Lower lobe of right lung (tissue), 2 donors: ENCODE data around the gene CNGB1. TPM values are rescaled to one million over a fixed set of nuclear protein-coding genes. Genes with fewer than 3 reads are reported as not detected.

Experiments
- ATAC-seq, 2 donors: fragments of 200-7000 bp; cut with Tn5 transposase; one replicate each; pipeline ENCODE4 v1.9.1; 2020 to 2022; ENCODE audit warnings: mild to moderate bottlenecking in 2 of 2, moderate library complexity in 2 of 2
- DNase-seq: peaks from one replicate; pipeline ENCODE4 v3.0.0-alpha.2; 2020
- H3K27ac ChIP-seq: fragments of 200-600 bp; one replicate; pipeline ENCODE4 v1.8.0; 2022
- H3K27me3 ChIP-seq: fragments of 200-600 bp; one replicate; pipeline ENCODE4 v1.8.0; 2022; ENCODE audit warnings: low read depth
- H3K36me3 ChIP-seq: fragments of 200-600 bp; one replicate; pipeline ENCODE4 v1.8.0; 2022; ENCODE audit warnings: mild to moderate bottlenecking
- H3K4me1 ChIP-seq: fragments of 200-600 bp; one replicate; pipeline ENCODE4 v1.8.0; 2022
- H3K4me3 ChIP-seq: fragments of 200-600 bp; one replicate; pipeline ENCODE4 v1.8.0; 2022; ENCODE audit warnings: mild to moderate bottlenecking
- H3K9me3 ChIP-seq: fragments of 200-600 bp; one replicate; pipeline ENCODE4 v1.8.0; 2022
- CTCF ChIP-seq: fragments of 200-600 bp; IDR thresholded peaks from one replicate; pipeline ENCODE4 v1.8.0; 2022; ENCODE audit warnings: antibody characterized with exemption, mild to moderate bottlenecking
- intact Hi-C: fragments of 100-400 bp; cut with DNase I; formaldehyde crosslinking; loops from one replicate; pipeline ENCODE4 v1.11.0; 2022
- total RNA-seq: library from RNA; stranded (reverse); fragmentation: NEBNext Ultra II Directional; extraction: Animal tissue kit (Norgen Biotek cat#: 25700); gene quantifications from one replicate; pipeline ENCODE4 v1.2.1, GENCODE V29; 2021
- donor health status: DM: no; HTN: yes; CAD: no; lungs with severe emphysema.

CNGB1 gene
- total RNA-seq, 1 donor from 2014 or later = 0.35 TPM

DNA sequence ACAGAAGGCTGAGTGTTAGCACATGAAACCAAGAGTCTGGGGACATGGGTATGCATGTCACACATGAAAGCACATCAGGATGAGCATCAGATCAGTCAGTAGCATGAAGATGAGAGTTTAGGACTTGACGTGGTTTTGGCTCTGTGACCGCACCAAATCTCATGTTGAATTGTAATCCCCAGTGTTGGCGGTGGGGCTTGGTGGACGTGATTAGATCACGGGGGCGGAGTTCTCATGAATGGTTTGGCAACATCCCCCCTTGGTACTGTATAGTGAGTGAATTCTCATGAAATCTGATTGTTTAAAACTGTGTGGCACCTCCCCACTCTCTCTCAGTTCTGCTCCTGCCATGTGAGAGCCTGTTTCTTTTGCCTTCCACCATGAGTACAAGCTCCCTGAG, 46.4 kb downstream of the CNGB1 start:
- no peaks in the 10 kb centered on the region for H3K4me1 ChIP-seq
- no peak for DNase-seq
- no peaks in the 10 kb centered on the region for H3K27me3 ChIP-seq
- TF ChIP-seq CTCF = no peak
- H3K4me3 ChIP-seq = no peak overlapping the region
- H3K36me3 ChIP-seq = no peaks in the 10 kb centered on the region
- no peaks in the 10 kb centered on the region for H3K9me3 ChIP-seq
- no peak for ATAC-seq
- intact Hi-C loops = no loop called here
- no peak overlapping the region for H3K27ac ChIP-seq

- TF ChIP-seq CTCF = no peak
- H3K4me1 ChIP-seq = no peaks in the 10 kb centered on the region
- H3K9me3 ChIP-seq = no peaks in the 10 kb centered on the region
- H3K4me3 ChIP-seq = no peak overlapping the region
- intact Hi-C loops = no loop called here
- no peaks in the 10 kb centered on the region for H3K36me3 ChIP-seq
- no peaks in the 10 kb centered on the region for H3K27me3 ChIP-seq
- ATAC-seq (no peak), DNase-seq (no peak)
- no peak overlapping the region for H3K27ac ChIP-seq
These were observed 47.1 kb downstream of the CNGB1 start for GRCh38 chr16:57923841-57924240.

GRCh38 chr16:57923418-57923817, 47.5 kb downstream of the CNGB1 start:
- Histone ChIP-seq H3K9me3 (no peaks in the 10 kb centered on the region), H3K36me3 (no peaks in the 10 kb centered on the region), H3K4me1 (no peaks in the 10 kb centered on the region), H3K27ac (no peak overlapping the region), H3K4me3 (no peak overlapping the region), H3K27me3 (no peaks in the 10 kb centered on the region)
- TF ChIP-seq CTCF = no peak
- ATAC-seq (no peak), DNase-seq (no peak)
- intact Hi-C loops = no loop called here

DNA sequence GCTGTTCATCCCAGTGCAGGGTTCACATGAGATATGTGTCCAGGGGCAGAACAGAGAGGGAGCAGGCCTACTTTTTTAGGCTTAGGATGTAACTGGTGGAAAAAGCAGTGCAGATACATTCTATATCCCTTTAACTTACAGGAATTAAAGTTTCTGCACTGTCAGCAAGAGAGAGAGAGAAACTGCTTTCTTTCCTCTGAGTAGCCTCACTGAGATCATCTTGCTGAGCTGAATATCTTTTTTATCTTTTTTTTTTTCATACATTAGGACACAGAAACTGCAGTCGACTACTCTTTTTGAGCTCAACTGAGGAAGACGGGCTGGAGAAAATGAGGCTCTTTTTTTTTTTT, 50.1 kb downstream of the CNGB1 start:
- TF ChIP-seq CTCF = no peak
- no peaks in the 10 kb centered on the region for H3K36me3 ChIP-seq
- no peak overlapping the region for H3K27ac ChIP-seq
- intact Hi-C loops = no loop called here
- H3K9me3 ChIP-seq = no peaks in the 10 kb centered on the region
- H3K4me1 ChIP-seq = no peaks in the 10 kb centered on the region
- H3K4me3 ChIP-seq = no peak overlapping the region
- ATAC-seq (no peak), DNase-seq (no peak)
- H3K27me3 ChIP-seq = no peaks in the 10 kb centered on the region

- TF ChIP-seq CTCF = no peak
- intact Hi-C loops = no loop called here
- no peaks in the 10 kb centered on the region for H3K27me3 ChIP-seq
- no peak overlapping the region for H3K4me3 ChIP-seq
- no peaks in the 10 kb centered on the region for H3K36me3 ChIP-seq
- H3K9me3 ChIP-seq = no peaks in the 10 kb centered on the region
- ATAC-seq (no peak), DNase-seq (no peak)
- no peak overlapping the region for H3K27ac ChIP-seq
- no peaks in the 10 kb centered on the region for H3K4me1 ChIP-seq
These were observed 50.6 kb downstream of the CNGB1 start for GRCh38 chr16:57920215-57920879.

DNA sequence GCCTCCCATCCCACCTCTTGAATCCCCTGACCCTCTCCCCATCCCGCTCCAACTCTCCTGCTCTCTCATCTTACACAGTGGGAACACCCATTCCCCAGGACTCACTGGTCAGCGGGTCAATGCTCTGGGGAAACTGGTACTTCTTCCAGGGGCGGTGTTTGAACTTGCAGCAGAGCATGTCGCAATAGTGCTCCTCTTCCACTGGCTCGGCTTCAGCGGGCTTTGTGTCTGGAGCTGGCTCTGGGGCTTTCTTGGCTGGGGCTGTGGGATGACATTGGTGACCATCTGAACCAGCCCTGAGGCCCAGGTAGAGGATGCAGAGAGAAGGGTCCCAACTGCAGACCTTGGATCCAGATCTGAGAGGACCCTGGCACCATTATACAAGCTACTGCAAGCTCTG, 51.9 kb downstream of the CNGB1 start:
- ATAC-seq = no peak
- Histone ChIP-seq H3K4me3 (no peak overlapping the region), H3K27me3 (no peaks in the 10 kb centered on the region), H3K36me3 (no peaks in the 10 kb centered on the region), H3K4me1 (no peaks in the 10 kb centered on the region), H3K27ac (no peak overlapping the region), H3K9me3 (no peaks in the 10 kb centered on the region)
- intact Hi-C loops = no loop called here
- TF ChIP-seq CTCF = no peak
- DNase-seq = no peak
